Measurements from ENCODE around the gene SLC22A23.

The SLC22A23 gene

GRCh38 chr6:3442431-3443220 lies 14.2 kb downstream of the SLC22A23 start:
- DNase-seq = no peak

DNA sequence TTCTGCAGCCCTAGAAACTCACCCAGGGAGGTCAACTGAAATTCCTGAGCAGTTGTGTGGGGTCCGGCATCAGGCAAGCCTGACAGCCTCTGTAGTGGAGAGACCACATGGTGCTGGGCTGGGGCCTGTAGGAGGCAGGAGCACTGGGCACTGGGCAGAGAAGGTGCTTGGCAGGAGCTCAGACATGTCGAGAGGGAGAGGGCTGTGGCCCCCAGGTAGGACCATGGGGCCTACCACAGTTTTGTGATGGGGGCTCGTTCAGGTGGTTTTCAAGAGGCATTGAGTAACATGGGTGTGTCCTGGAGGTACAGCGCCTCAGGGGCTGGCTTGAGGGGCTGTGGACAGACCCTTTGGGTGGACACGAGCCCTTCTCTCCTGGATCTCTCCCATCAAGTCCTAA lies 15.9 kb downstream of the SLC22A23 start:
- DNase-seq = no peak

- no peak for DNase-seq
Measured at GRCh38 chr6:3439961-3440360, 16.9 kb downstream of the SLC22A23 start.

- DNase-seq = no peak
Measured at GRCh38 chr6:3438190-3439167, 18.4 kb downstream of the SLC22A23 start.

- no peak for DNase-seq
Measured at GRCh38 chr6:3433005-3433404, 23.8 kb downstream of the SLC22A23 start.

DNA sequence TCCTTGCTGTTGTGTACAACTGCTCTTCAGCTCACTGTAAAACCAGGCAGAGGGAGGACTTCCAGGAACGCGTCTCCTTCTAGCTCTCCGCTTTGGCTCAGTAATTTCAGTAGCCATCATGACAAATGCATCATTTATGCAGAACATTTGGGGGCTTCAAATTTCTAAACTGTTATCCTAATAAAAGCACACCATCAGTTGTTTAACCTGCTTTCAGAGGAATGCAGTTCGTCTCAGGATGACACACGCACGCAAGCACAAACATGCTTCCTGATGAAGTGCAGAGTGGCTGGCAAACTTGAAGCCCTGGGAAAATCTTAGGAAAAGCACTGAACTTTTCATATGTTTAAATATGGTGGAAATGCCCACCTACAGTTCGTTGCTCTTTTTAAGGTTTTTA lies 24.4 kb downstream of the SLC22A23 start:
- no peak for DNase-seq

DNA sequence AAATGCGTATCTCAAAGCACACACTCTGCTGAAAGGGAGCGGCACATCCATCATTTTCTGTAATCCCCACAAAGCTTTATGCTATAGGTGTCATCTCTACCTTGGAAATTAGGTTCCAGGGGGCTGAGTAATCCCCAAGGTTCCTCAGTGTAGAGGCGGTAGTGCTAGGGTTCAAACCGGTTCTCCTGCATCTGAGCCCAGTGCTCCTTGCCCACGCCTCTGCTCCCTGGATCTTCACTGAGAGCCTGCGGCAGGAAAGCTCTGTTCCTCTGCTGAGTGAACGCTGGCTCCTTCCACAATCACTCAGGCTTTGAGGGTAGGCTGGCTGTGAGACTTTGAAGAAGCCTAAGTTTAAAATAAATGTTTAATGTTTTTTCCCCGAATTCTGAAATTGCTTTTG lies 24.9 kb downstream of the SLC22A23 start:
- no peak for DNase-seq

GRCh38 chr6:3429211-3429610 lies 27.6 kb downstream of the SLC22A23 start:
- DNase-seq = no peak

DNA sequence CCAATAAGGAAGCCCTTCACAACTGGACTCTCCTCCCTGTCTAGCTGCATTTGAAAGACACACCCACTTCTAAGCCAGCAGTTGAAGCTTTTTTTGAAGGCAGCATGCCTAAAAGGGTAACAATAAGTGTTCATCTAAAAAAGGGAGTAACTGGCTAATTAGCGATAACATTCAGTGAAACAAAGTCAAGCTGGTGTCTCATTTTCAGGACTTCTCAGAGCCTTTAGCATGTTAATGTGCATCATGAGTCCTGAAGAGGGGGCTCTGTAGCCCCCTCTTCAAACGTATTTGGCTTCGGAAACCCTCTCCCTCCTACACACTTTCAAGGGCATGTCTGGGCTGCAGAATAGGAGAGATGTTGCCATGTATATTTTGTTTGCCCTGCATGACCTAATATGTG lies 28.1 kb downstream of the SLC22A23 start:
- DNase-seq = no peak

GRCh38 chr6:3428247-3428646 lies 28.6 kb downstream of the SLC22A23 start:
- no peak for DNase-seq

DNA sequence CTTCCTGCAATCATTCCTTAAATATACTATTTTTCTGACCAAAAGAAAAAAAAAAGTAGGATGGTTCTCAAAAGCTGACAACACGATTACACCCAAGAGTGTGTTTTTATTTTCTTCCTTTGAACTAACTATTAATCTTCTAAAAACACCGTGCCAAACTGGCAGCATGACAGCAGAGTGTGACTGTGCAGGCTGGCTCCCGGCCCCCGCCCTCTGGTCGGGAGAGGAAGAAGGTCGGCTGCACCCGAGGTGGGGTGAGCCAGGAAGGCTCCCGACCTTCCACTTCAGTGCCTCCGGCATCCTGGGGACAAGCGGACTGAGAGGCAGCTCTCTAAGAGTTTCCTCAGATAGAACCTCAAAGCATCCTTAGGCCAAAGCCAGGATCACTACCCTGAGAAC lies 29.2 kb downstream of the SLC22A23 start:
- DNase-seq = no peak

DNA sequence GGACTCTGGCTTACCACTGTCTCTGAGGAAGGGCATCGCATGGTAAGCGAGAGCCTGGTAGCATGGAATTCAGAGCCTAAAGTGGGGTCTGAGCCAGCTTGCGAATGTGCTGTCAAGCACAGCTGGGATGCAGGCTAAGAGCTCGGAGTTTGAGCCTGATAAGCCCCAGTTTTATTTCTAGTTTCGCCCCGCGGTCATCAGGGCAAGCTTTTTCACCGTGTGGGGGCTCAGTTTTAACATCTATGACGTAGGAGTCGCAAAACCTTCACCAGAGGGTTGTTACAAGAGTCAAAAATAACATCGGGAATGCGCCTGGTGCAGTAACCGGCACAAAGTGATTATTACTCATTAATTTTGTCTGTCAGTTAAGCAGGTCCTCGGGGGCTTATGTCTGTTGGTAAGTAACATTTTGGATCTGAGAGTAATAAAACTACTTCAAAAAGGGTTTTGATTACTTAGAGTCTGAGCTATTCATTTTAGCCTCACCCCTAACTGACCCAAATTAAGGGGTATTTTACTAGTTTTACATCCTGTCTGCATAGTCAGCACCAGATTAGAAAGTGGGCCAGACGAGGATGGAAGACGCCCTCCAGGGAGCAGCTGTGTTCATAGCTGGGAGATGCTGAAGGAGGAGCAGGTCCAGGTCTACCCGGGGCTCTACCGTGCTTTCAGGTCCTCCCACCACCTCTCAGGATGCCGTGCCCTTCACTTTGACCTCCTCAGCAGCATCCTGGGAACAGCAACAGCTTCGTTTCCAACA lies 29.7 kb downstream of the SLC22A23 start:
- no peak for DNase-seq

DNA sequence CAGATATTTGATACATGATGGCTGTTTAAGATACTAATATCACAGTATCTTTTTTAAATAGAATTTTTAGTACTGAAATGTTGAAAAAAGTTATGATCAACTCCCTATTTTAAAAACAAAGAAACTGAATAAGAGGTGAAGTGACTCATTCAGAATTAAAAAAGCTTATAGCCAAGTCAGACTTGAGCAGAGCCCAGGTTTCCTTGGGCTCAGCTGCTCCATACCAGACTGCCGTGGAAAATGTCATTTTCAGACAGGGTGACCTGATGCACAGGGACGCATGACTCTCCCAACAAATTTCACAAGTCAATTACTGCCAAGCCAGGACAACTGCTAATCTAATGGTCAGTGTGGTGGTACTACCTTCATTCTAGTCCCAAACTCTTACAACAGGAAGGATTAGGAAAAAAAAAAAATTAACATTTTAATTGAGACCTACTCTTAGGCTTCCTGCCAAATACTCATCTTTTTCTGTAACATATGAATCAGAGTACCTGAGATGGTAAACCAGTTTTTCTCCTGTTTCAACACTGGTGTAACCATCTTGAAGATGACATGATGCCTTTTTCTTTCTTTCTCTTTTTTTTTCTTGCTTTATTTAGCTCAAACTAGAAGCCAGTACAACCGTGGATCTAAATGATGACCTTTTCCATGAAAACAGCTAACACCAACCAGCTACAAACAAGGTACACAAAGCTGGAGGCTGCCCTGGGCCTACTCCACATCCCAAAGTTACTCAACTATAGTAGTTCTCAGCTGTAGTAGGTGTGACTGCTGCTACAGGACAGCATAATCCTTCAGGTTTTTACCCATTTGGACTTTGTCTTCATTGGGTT lies 30.5 kb downstream of the SLC22A23 start:
- DNase-seq = no peak

DNA sequence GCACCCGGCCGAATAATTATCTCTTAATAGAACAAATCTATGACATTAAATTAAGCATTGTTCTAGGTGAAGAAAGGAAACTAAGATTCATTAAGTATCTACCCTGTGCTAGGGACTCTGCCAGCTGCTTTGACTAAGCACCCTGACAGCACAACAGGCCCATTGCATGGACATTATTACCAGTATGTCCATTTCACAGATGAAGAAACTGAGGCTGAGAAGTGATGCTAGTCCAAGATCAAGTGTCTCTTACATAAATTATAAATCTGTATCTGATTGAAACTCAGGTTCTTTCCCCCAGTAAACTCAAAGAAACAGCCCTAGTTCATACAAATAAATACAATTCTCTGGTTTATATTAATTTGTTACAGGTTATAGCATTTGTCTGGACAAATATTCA lies 31.3 kb downstream of the SLC22A23 start:
- DNase-seq = no peak

- no peak for DNase-seq
Measured at GRCh38 chr6:3424185-3424927, 32.5 kb downstream of the SLC22A23 start.

DNA sequence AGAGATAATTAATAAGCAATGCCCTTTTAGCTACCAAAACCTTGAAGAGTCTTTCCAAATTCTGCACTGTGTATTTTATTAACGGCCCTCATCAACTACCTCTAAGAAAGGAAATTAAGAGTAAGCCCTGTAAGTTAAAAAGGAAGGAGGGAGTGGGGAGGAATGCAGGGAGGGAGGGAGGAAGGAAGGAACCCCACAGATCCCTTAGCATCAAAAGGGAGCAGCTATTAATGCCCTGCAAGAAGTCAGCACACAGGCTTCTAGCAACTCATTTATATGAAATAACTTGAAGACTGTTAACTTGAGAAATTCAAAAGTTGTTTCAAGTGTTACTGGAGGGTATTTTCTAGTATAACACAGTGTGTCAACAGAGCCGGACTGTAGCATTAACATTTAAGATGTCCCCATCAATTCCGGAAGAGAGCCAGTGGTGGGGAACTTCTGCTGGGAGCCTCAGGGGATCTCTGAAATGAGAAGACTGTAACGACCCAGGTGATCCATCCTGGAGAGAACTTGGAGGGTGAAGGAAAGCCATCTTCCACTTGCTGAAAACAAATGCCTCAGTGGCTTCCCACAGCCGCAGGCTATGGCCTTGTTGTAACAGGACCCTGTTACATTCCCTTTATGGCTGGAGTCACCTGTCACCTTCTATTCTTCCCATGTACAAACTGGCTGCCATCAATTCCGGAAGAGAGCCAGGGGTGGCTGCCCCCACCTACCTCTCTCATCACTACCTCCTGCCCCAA lies 33.2 kb downstream of the SLC22A23 start:
- DNase-seq = no peak

DNA sequence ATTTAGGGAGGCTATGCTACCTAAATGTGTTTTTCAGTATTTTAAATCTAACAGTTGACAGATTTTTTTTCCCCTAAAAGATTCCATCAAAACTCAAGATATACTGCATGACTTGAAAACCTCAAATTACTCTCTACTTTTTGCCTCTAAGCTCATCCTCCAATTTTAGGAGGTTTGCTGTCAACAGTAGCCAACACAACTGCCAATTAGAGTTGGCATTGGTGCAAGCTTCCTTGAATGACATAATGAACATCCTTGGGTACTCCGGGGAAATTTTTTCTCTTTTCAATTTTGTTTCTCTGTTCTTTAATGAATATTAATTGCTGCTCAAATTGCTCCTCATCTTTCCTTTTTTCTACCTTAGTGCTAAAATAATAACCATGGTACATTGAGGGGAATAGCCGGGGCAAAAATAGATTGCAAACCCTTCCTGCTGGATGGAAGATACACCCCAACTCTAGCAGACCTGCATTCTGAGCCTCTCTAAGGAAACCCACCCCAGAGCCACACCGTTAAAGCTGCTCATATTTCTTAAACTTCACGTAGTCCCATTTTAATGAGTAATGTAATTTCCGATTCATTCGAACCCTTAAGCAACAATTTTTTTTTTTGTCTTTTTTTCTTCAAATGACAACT lies 34.3 kb downstream of the SLC22A23 start:
- no peak for DNase-seq

DNA sequence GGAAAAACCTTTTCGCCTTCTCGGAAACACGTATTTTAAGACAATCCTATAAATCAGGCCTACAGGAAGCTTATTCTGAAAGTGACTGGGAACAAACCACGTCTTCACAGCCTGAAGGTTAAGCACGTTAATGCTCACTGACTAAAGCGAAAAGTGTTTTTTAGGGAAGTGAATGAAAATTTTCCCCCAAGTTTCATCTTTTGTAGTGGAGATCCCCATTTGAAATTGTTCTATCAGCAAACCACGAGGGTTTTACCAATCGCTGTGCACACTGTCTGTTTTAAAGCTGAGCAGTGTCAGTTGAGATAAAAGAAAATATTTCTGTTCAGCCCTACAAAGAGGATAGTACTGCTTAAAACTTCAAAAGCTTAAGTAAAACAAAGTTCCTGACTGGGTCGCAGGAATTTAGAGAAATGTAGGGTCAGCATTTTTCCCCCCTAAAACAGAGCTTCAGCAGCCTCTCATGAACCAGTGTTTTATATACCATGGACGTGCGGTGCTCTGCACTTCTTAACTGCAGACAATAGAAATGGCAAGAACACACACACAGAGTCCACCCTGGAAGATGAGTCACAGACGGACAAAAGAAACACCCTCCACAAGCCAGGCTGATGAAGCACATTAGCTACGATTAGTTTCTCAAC lies 34.9 kb downstream of the SLC22A23 start:
- no peak for DNase-seq

- DNase-seq = no peak
Measured at GRCh38 chr6:3421143-3421542, 35.7 kb downstream of the SLC22A23 start.

All from activated CD4-positive, alpha-beta T cell treated with anti-CD3 and anti-CD28 coated beads, Interleukin-2, amount 50 U/mL, for 48 hours (primary cell).